Ovary (tissue), 3 donors: Measurements from ENCODE around the gene IGDCC3.

ENCODE experiments used
- CTCF ChIP-seq, 3 donors: fragments of 450-650 bp in 2 of 3; fragments of 200-600 bp in 1 of 3; IDR thresholded peaks; one replicate each; pipeline versions ENCODE4 v1.5.1 to v1.8.0; 2016 to 2022; ENCODE audit warnings: antibody characterized with exemption in 3 of 3, mild to moderate bottlenecking in 1 of 3
- POLR2A ChIP-seq: fragments of 450-650 bp; IDR thresholded peaks from one replicate; pipeline ENCODE4 v1.6.1; 2017; ENCODE audit warnings: antibody characterized with exemption, mild to moderate bottlenecking, moderate library complexity
- donor health status: DM: no; HTN: no; CAD: no.

GRCh38 chr15:65390447-65390846 lies 12.6 kb upstream of the IGDCC3 start:
- TF ChIP-seq CTCF (IDR thresholded peaks at IDR 0.05): no peak
- TF ChIP-seq POLR2A: no peak
